A549 treated with Hydrocortisone at 1 μM for 4 hours (cell line): ENCODE results near the gene H3-3A. TPM values are rescaled to one million over a fixed set of nuclear protein-coding genes. Genes with fewer than 3 reads are reported as not detected.

Source experiments
- total RNA-seq: library from RNA; stranded (reverse); fragments of 200-300 nt; extraction: Qiagen RNA extraction; gene quantifications from 5 replicates; pipeline ENCODE4 v1.2.3, GENCODE V29; 2022

H3-3A gene
- total RNA-seq: 400 to 443 TPM (median 403 TPM) in 5 replicates

DNA sequence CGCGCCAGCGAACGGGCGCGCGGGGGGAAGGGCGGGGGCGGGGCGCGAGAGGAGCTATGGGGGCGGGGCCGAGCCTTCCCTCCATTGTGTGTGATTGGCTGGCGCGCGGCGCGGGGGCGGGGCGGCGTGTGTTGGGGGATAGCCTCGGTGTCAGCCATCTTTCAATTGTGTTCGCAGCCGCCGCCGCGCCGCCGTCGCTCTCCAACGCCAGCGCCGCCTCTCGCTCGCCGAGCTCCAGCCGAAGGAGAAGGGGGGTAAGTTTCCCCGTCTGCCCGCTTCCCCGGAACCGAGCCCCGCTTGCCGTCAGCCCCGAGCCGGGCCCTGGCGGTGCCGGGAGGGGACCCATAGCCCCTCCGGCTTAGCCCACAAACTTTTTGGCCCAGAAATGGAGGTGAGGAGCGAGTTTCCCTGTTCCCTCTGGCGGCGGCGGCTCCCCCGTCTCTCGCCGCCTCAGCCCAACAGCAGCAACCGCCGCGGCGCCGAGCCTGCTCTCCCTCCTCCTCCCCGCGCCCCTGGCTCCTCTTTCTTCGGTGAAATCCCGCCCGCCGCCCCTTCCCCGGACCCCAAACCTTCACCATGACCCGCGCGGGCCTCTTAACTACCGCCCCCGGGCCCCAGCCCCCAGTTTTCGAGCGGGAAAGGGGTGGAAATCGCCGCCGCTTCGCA, at the start of gene H3-3A:
H3-3A (plus strand) TSS at position 159 of the 666 bp plus-strand sequence. CDS start 1,636 bp downstream, outside the sequence.

Other genes with a start within 250 kb of the H3-3A start
- 5.1 to 7.4 TPM (median 5.8 TPM) in 5 replicates for gene TMEM63A, start 180.3 kb upstream of the H3-3A start, total RNA-seq
- 0.37 to 1.6 TPM (median 1.2 TPM) in 5 replicates for gene LEFTY1, start 173.6 kb upstream of the H3-3A start, total RNA-seq
- gene PYCR2, start 138.5 kb upstream of the H3-3A start, total RNA-seq: 47.4 to 55.8 TPM (median 53.0 TPM) in 5 replicates
- gene LEFTY2, start 121.5 kb upstream of the H3-3A start, total RNA-seq: 0.05 to 0.21 TPM (median 0.13 TPM) in 4 of 5 replicates, not detected in the other
- 6.7 to 11.7 TPM (median 7.2 TPM) in 5 replicates for gene SDE2, start 63.4 kb upstream of the H3-3A start, total RNA-seq
- gene ACBD3, start 124.0 kb downstream of the H3-3A start, total RNA-seq: 21.6 to 30.2 TPM (median 23.6 TPM) in 5 replicates
- gene MIXL1, start 160.9 kb downstream of the H3-3A start, total RNA-seq: 0.03 to 0.21 TPM (median 0.13 TPM) in 3 of 5 replicates, not detected in the others
- gene LIN9, start 246.4 kb downstream of the H3-3A start, total RNA-seq: 5.1 to 7.7 TPM (median 7.0 TPM) in 5 replicates